Endothelial cell of umbilical vein (primary cell): ENCODE measurements around the gene CFAP68. TPM values are rescaled to one million over a fixed set of nuclear protein-coding genes. Genes with fewer than 3 reads are reported as not detected.
A peak's percentile ranks its signal among the peaks of the same experiment; 100 is the strongest.

Experiments
- BruUV-seq: library from RNA; stranded (reverse); fragments of 400-500 nt; replicated peaks from 2 replicates; lab custom pipeline; 2021; lab: Mats Ljungman, UMichigan
- CTCF ChIA-PET: fragments of 300-600, 350-600 bp; sonication (Branson Sonifier 250); formaldehyde crosslinking; loops from one replicate; lab custom pipeline; 2021; ENCODE audit warnings: antibody characterized with exemption, inconsistent platforms; lab: Charles Lee
- POLR2A ChIA-PET: fragments of 300-600, 350-600 bp; sonication (Branson Sonifier 250); formaldehyde crosslinking; loops from one replicate; lab custom pipeline; 2021; ENCODE audit warnings: antibody characterized with exemption, inconsistent platforms; lab: Charles Lee
- DNase-seq: peaks from one replicate; pipeline ENCODE4 v3.0.0-alpha.2; 2011; ENCODE audit warnings: low read depth, low spot score
- FAIRE-seq: peaks from 2 replicates; lab custom pipeline; 2011; peaks lifted over from hg19 to GRCh38; lab: Jason Lieb, UNC
- H2AFZ ChIP-seq: 2 replicates; pipeline ENCODE4 v1.6.0; 2012; ENCODE audit warnings: low read depth, low read length, control low read depth, inconsistent platforms
- H3K27ac ChIP-seq: 2 replicates; pipeline ENCODE4 v1.5.1; 2011; ENCODE audit warnings: low read depth, mild to moderate bottlenecking, control low read depth, low read length, moderate library complexity; ENCODE audit not compliant: insufficient read depth
- H3K27me3 ChIP-seq, 2 experiments: 2 replicates each; pipeline versions ENCODE4 v1.6.0 to v1.6.1; 2011; ENCODE audit warnings: low read length in 2 of 2, mixed read lengths in 1 of 2; ENCODE audit not compliant: control insufficient read depth in 2 of 2, insufficient read depth in 2 of 2
- H3K36me3 ChIP-seq, 2 experiments: 2 replicates in 1 of 2; 3 replicates in 1 of 2; pipeline ENCODE4 v1.5.1; 2011; ENCODE audit warnings: low read length in 2 of 2, mild to moderate bottlenecking in 1 of 2, moderate library complexity in 1 of 2; ENCODE audit not compliant: control insufficient read depth in 2 of 2, insufficient read depth in 2 of 2; ENCODE audit errors: extremely low read depth in 1 of 2
- H3K4me1 ChIP-seq: 3 replicates; pipeline ENCODE4 v1.5.1; 2011; ENCODE audit warnings: mild to moderate bottlenecking, low read length; ENCODE audit not compliant: control insufficient read depth, insufficient read depth; ENCODE audit errors: extremely low read depth
- H3K4me2 ChIP-seq: 2 replicates; pipeline ENCODE4 v1.6.1; 2011; ENCODE audit warnings: low read length, control low read depth, mixed read lengths; ENCODE audit not compliant: insufficient read depth
- H3K4me3 ChIP-seq, 3 experiments: fragments of 200-600 bp in 1 of 3; sonication (generic), shearing (Covaris generic) in 1 of 3; replicated peaks in 1 of 3; 2 replicates each; pipeline ENCODE4 v1.5.1; 2011 to 2016; ENCODE audit warnings: control low read depth in 3 of 3, low read length in 3 of 3, mild to moderate bottlenecking in 2 of 3, inconsistent platforms in 1 of 3, low read depth in 1 of 3, moderate library complexity in 1 of 3; ENCODE audit not compliant: insufficient read depth in 1 of 3
- H3K79me2 ChIP-seq: 2 replicates; pipeline ENCODE4 v1.6.0; 2012; ENCODE audit warnings: low read length, inconsistent platforms; ENCODE audit not compliant: control insufficient read depth, insufficient read depth
- H3K9ac ChIP-seq: replicated peaks from 2 replicates; pipeline ENCODE3; 2011; ENCODE audit warnings: low read length, control low read depth; ENCODE audit not compliant: insufficient read depth; ENCODE audit errors: extremely low read depth
- H3K9me1 ChIP-seq: replicated peaks from 3 replicates; pipeline ENCODE4 v1.6.0; 2011; ENCODE audit warnings: mild to moderate bottlenecking, low read length; ENCODE audit not compliant: control insufficient read depth, insufficient read depth; ENCODE audit errors: extremely low read depth
- H3K9me3 ChIP-seq: replicated peaks from 2 replicates; pipeline ENCODE4 v1.5.1; 2012; ENCODE audit warnings: low read length, inconsistent platforms; ENCODE audit not compliant: control insufficient read depth, insufficient read depth
- H4K20me1 ChIP-seq: replicated peaks from 2 replicates; pipeline ENCODE3; 2011; ENCODE audit warnings: mild to moderate bottlenecking, low read length; ENCODE audit not compliant: control insufficient read depth, insufficient read depth; ENCODE audit errors: extremely low read depth
- EZH2 ChIP-seq: IDR thresholded peaks from 2 replicates; pipeline ENCODE4 v1.6.1; 2012; ENCODE audit warnings: borderline replicate concordance, low read depth, mild to moderate bottlenecking, moderate library complexity, low read length, inconsistent platforms; ENCODE audit not compliant: severe bottlenecking
- FOS ChIP-seq: IDR thresholded peaks from 2 replicates; pipeline ENCODE4 v1.6.1; 2011; ENCODE audit warnings: mild to moderate bottlenecking, low read length, moderate library complexity, borderline replicate concordance; ENCODE audit not compliant: insufficient read depth
- GATA2 ChIP-seq: IDR thresholded peaks from 2 replicates; pipeline ENCODE4 v1.7.0; 2011; ENCODE audit warnings: low read depth, mild to moderate bottlenecking, moderate library complexity, mixed read lengths, low read length; ENCODE audit not compliant: insufficient read length, insufficient read depth
- JUN ChIP-seq: IDR thresholded peaks from 2 replicates; pipeline ENCODE4 v1.6.1; 2011; ENCODE audit warnings: borderline replicate concordance, low read depth; ENCODE audit not compliant: insufficient read length, insufficient read depth
- MYC ChIP-seq: IDR thresholded peaks from one replicate; pipeline ENCODE4 v1.6.1; 2011; ENCODE audit warnings: mild to moderate bottlenecking, low read depth, low read length
- POLR2A ChIP-seq: IDR thresholded peaks from 2 replicates; pipeline ENCODE4 v1.6.1; 2012; ENCODE audit warnings: low read depth, mild to moderate bottlenecking, control low read depth, low read length
- POLR2AphosphoS5 ChIP-seq: IDR thresholded peaks from 2 replicates; pipeline ENCODE4 v1.6.1; 2012; ENCODE audit warnings: low read depth, mild to moderate bottlenecking, control low read depth, low read length, moderate library complexity; ENCODE audit not compliant: insufficient read depth
- dilution Hi-C: fragments of 300-500 bp; cut with MboI; formaldehyde crosslinking; loops from one replicate; pipeline ENCODE4 v1.15.0; 2019; ENCODE audit warnings: low sequenced_read_pairs; ENCODE audit not compliant: extremely low pct_ligation_motif_present
- intact Hi-C: fragments of 100-400 bp; cut with micrococcal nuclease; formaldehyde crosslinking; loops from one replicate; pipeline ENCODE4 v1.10.0; 2022
- polyA plus RNA-seq, 4 experiments: library from polyadenylated mRNA; depleted of rRNA in 3 of 4; stranded (reverse) in 3 of 4; unstranded in 1 of 4; fragments of >200 nt; gene quantifications; 2 replicates each; pipeline versions ENCODE4 v1.2.1 to v1.2.3, GENCODE V29; 2011 to 2012; ENCODE audit warnings: missing spikeins in 1 of 4
- total RNA-seq: library from RNA; stranded (reverse); gene quantifications from 2 replicates; pipeline ENCODE4 v1.2.3, GENCODE V29; 2021
- TF ChIP-seq, protein P1 (sequence below), 2 donors: IDR thresholded peaks; 1 replicate in 1 of 2; 2 replicates in 1 of 2; pipeline ENCODE4 v1.5.1; 2011; ENCODE audit warnings: low read length in 2 of 2, mild to moderate bottlenecking in 2 of 2, moderate library complexity in 2 of 2, control low read depth in 1 of 2, inconsistent platforms in 1 of 2, low read depth in 1 of 2; ENCODE audit not compliant: insufficient read depth in 1 of 2; ENCODE audit errors: extremely low read depth in 1 of 2
- TF ChIP-seq, protein P2 (sequence below): IDR thresholded peaks from 2 replicates; pipeline ENCODE4 v1.6.1; 2011; ENCODE audit not compliant: insufficient read depth, insufficient read length

Gene CFAP68
- total and polyA plus RNA-seq, 2 donors (not counting 3 experiments of a cell fraction or from before 2014, with no cell fraction given), result 7.4 to 10.6 TPM

DNA sequence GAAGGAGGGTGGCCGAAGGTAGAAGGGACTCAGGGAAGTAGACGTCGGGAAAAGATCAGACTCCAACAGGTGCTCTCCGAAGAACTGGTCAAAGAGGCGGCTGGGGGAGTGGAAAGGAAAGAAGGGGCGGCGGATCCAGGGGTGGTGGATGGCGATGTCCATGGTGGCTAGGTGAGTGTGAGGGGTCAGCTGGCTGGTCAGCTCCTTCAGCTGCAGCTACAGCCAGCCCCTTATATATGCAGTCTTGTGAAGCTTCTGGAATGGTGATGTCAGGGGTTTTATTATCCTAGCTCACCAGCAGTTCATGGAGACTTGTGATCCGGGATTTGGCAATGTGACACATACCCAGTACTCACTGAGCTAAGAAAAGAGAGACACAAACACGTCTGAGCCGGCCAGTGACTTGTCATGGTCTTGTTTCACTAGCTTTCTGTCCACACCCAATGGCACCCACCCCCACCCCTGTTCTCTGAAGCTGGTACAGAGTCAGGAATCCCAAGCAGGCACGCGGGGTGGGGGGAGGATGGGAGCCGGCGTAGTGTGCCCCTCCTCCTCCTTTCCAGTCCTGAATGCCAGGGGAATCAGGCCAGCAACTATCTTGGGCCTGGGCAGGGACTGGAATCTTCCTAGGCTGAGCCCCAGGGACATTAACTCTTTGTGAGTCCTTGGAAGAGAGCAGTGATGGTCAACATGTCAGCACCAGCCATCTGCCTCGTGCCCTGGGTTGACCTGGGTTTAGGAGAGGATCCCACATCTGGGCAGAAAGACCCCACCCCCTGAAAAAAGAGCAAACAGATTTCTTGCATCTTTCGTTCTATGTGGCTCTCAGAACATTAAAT lies 32.4 kb downstream of the CFAP68 start, which contains the start of gene CRYAB:
Gene CRYAB, minus strand, starts transcription at position 208 of the 839 bp plus-strand sequence. Its CDS starts 46 bp downstream, at position 162.
- Histone ChIP-seq H3K27ac (no peak within 1 kb of the TSS), H3K9me1 (no peaks in the 10 kb centered on the region), H4K20me1 (no peaks in the 10 kb centered on the region), H3K9me3 (no peaks in the 10 kb centered on the region), H3K4me1 (peaks cover 6% of the 10 kb centered on the region), H3K36me3 (no peaks in the 10 kb centered on the region), H3K79me2 (no peaks in the 10 kb centered on the region), H3K9ac (no peak within 1 kb of the TSS), H2AFZ (peak within 1 kb of the TSS; percentile 22), H3K4me3 (no peak within 1 kb of the TSS), H3K4me2 (no peak within 1 kb of the TSS), H3K27me3 (peaks cover 2 to 9% of the 10 kb centered on the region in 2 experiments)
- POLR2A ChIA-PET, result no interaction called here
- dilution Hi-C loops (no loop called here), intact Hi-C loops (no loop called here)
- CTCF ChIA-PET, result interaction anchor here (0.5 to 1.4 kb wide), 3 partner anchors 30 to 70 kb away, joined by 3 to 4 read pairs (median 3); no protein-coding TSS in a partner anchor
- FAIRE-seq (peak; percentile 26), DNase-seq (no peak)
- no TSS peak for BruUV-seq
- no peak for TF ChIP-seq JUN
- no peak for TF ChIP-seq MYC
- no peak for TF ChIP-seq FOS
- no peak for TF ChIP-seq EZH2
- TF ChIP-seq, protein P1, sequence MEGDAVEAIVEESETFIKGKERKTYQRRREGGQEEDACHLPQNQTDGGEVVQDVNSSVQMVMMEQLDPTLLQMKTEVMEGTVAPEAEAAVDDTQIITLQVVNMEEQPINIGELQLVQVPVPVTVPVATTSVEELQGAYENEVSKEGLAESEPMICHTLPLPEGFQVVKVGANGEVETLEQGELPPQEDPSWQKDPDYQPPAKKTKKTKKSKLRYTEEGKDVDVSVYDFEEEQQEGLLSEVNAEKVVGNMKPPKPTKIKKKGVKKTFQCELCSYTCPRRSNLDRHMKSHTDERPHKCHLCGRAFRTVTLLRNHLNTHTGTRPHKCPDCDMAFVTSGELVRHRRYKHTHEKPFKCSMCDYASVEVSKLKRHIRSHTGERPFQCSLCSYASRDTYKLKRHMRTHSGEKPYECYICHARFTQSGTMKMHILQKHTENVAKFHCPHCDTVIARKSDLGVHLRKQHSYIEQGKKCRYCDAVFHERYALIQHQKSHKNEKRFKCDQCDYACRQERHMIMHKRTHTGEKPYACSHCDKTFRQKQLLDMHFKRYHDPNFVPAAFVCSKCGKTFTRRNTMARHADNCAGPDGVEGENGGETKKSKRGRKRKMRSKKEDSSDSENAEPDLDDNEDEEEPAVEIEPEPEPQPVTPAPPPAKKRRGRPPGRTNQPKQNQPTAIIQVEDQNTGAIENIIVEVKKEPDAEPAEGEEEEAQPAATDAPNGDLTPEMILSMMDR (IDR thresholded peaks at IDR 0.05; ENCODE audit: extremely low read depth in 1 of 2, insufficient read depth in 1 of 2, low read depth in 1 of 2, low read length in 2 of 2), result no peak
- no peak for TF ChIP-seq POLR2A
- TF ChIP-seq POLR2AphosphoS5, result no peak
- TF ChIP-seq, protein P2, sequence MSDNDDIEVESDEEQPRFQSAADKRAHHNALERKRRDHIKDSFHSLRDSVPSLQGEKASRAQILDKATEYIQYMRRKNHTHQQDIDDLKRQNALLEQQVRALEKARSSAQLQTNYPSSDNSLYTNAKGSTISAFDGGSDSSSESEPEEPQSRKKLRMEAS, result no peak
- TF ChIP-seq GATA2, result no peak
